Measurements from ENCODE around the gene GABARAP. TPM values are rescaled to one million over a fixed set of nuclear protein-coding genes. Genes with fewer than 3 reads are reported as not detected.
A peak's percentile ranks its signal among the peaks of the same experiment; 100 is the strongest.

GABARAP gene
- total RNA-seq, 1 donor from 2014 or later = 418 TPM

- Mint-ChIP-seq H3K27me3 (ENCODE audit: unreplicated experiment) (peaks cover 28% of the 10 kb centered on the region), H3K4me1 (ENCODE audit: unreplicated experiment) (peaks cover 38% of the 10 kb centered on the region), H3K27ac (ENCODE audit: unreplicated experiment) (no peak overlapping the region), H3K4me3 (ENCODE audit: unreplicated experiment) (peak overlapping the region; percentile 99), H3K36me3 (ENCODE audit: low read depth, unreplicated experiment) (peaks cover 46% of the 10 kb centered on the region), H3K9me3 (ENCODE audit: unreplicated experiment) (no peaks in the 10 kb centered on the region)
- no peak for DNase-seq (ENCODE audit: low spot score)
- TF ChIP-seq CTCF (IDR thresholded peaks at IDR 0.05; ENCODE audit: unreplicated experiment) = no peak
These were observed 6.3 kb downstream of the GABARAP start for GRCh38 chr17:7235693-7236665.

DNA sequence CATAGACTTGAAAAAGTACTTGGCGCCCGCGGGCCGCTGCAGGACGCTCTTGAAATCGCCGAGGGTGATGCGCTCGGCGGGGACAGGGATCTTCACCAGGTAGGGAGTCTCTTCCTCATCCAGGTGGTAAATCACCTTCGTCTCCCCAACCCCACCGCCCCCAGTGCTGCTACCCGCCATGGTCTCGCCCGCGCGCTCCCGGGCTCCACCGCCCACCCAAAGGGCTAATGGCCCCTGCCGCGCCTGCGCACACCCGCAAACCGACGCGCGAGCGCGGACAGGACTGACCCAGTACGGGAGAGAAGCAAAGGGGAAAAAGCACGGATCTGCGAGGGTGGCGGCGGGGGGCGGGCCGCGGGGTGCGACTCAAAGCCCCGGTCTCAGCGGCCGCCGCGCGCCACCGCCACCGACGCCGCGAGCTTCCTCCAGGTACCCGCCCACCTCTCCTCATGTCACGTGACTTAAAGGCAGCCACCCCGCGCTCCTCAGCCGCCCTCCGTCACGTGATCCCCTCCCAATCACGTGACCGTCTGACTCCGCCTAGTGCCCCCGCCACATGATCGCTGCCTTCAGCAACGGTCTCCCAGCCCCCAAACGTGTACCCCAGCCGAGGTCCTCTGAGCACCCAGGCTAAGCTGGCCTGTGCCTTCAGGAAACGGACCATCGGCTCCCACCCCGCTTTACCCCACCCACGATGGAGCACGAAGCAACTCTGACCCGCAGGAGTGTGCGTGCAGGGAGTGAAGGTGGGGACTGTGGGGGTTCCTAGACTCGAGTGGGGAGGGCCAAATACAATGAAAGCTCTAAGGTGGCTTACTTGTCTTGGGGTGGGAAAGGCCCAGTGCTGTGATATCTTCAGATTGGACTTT is 7.9 kb downstream of the GABARAP start, which contains the start of gene DVL2:
TSS of gene DVL2 (minus strand) at position 435 of the 869 bp plus-strand sequence. CDS start at position 180, 255 bp downstream.
- peak within 1 kb of the TSS; percentile 86 for H3K27ac Mint-ChIP-seq (ENCODE audit: unreplicated experiment)
- H3K9me3 Mint-ChIP-seq (ENCODE audit: unreplicated experiment) = no peaks in the 10 kb centered on the region
- peaks cover 45% of the 10 kb centered on the region for H3K36me3 Mint-ChIP-seq (ENCODE audit: low read depth, unreplicated experiment)
- H3K27me3 Mint-ChIP-seq (ENCODE audit: unreplicated experiment) = peaks cover 27% of the 10 kb centered on the region
- peaks cover 28% of the 10 kb centered on the region for H3K4me1 Mint-ChIP-seq (ENCODE audit: unreplicated experiment)
- TF ChIP-seq CTCF (IDR thresholded peaks at IDR 0.05; ENCODE audit: unreplicated experiment) = no peak
- H3K4me3 Mint-ChIP-seq (ENCODE audit: unreplicated experiment) = peak within 1 kb of the TSS; percentile 99
- DNase-seq (ENCODE audit: low spot score) = peak; percentile 89

DNA sequence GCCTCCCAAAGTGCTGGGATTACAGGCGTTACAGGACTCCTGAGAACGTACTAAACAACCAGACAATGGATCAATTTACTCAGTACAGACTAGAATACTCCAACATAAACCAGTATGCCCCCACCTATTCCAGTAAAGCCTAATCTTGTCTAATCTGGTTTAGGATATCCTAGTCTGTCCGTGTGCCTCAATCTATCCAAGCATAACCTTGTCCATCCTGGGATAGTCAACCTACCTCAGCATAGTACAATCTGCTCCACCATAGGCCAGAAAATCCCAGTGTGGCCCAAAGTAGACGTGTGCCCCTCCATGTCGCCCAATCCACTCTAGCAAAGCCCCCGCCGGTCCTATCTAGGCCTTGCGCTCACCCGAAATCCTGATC is 8.6 kb downstream of the GABARAP start:
- TF ChIP-seq CTCF (IDR thresholded peaks at IDR 0.05; ENCODE audit: unreplicated experiment) = no peak
- Mint-ChIP-seq H3K4me3 (ENCODE audit: unreplicated experiment) (peak overlapping the region; percentile 99), H3K36me3 (ENCODE audit: low read depth, unreplicated experiment) (peaks cover 51% of the 10 kb centered on the region), H3K9me3 (ENCODE audit: unreplicated experiment) (no peaks in the 10 kb centered on the region), H3K4me1 (ENCODE audit: unreplicated experiment) (peaks cover 28% of the 10 kb centered on the region), H3K27ac (ENCODE audit: unreplicated experiment) (peak overlapping the region; percentile 86), H3K27me3 (ENCODE audit: unreplicated experiment) (peaks cover 27% of the 10 kb centered on the region)
- no peak for DNase-seq (ENCODE audit: low spot score)

DNA sequence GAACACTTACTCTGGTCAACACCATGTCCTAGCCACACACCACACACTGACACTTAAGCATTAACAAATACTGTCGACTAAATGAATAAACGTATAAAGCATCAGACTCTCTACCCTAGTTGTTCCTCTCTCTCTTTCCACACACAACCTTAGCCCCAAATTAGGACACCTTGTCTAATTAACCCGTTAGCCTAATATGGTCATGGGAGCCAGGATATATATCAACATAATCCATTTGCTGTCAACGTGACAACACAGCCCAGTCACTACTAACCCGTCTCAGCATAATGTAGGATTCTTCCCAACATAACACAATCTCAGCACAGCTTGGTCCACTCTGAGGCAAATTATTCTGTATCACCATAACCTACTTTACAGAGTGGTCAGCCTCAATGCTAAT is 10.1 kb downstream of the GABARAP start:
- H3K4me3 Mint-ChIP-seq (ENCODE audit: unreplicated experiment) = peak overlapping the region; percentile 68
- TF ChIP-seq CTCF (IDR thresholded peaks at IDR 0.05; ENCODE audit: unreplicated experiment) = no peak
- no peak for DNase-seq (ENCODE audit: low spot score)
- peaks cover 25% of the 10 kb centered on the region for H3K4me1 Mint-ChIP-seq (ENCODE audit: unreplicated experiment)
- peaks cover 24% of the 10 kb centered on the region for H3K27me3 Mint-ChIP-seq (ENCODE audit: unreplicated experiment)
- H3K9me3 Mint-ChIP-seq (ENCODE audit: unreplicated experiment) = no peaks in the 10 kb centered on the region
- H3K36me3 Mint-ChIP-seq (ENCODE audit: low read depth, unreplicated experiment) = peaks cover 57% of the 10 kb centered on the region
- H3K27ac Mint-ChIP-seq (ENCODE audit: unreplicated experiment) = no peak overlapping the region

Data from endothelial cell (in vitro differentiated cells).